GM23338 (cell line): ENCODE results near the gene TCF7L2. TPM values are rescaled to one million over a fixed set of nuclear protein-coding genes. Genes with fewer than 3 reads are reported as not detected.

ENCODE experiments used
- ATAC-seq: fragments of 200-7000 bp; cut with Tn5 transposase; 3 replicates; pipeline ENCODE4 v1.9.1; 2020
- DNase-seq: peaks from one replicate; pipeline ENCODE4 v3.0.0-alpha.2; 2015; ENCODE audit warnings: low spot score
- H2AFZ ChIP-seq: fragments of 200-600 bp; sonication (generic); 2 replicates; pipeline ENCODE4 v1.8.0; 2016; ENCODE audit warnings: antibody characterized with exemption, mild to moderate bottlenecking, moderate library complexity
- H3F3A ChIP-seq: fragments of 200-600 bp; sonication (generic); replicated peaks from 2 replicates; pipeline ENCODE4 v1.8.0; 2017; ENCODE audit warnings: antibody characterized with exemption, mixed run types, low read depth
- H3K27ac ChIP-seq: fragments of 200-600 bp; sonication (generic); 2 replicates; pipeline ENCODE4 v1.6.1; 2016; ENCODE audit warnings: low read depth
- H3K27me3 ChIP-seq: fragments of 200-600 bp; sonication (generic); 2 replicates; pipeline ENCODE4 v1.8.0; 2016; ENCODE audit warnings: mild to moderate bottlenecking, mixed run types, moderate library complexity; ENCODE audit not compliant: insufficient read depth
- H3K36me3 ChIP-seq: fragments of 200-600 bp; sonication (generic); 2 replicates; pipeline ENCODE4 v1.8.0; 2016; ENCODE audit warnings: mild to moderate bottlenecking; ENCODE audit not compliant: insufficient read depth
- H3K4me1 ChIP-seq: fragments of 200-600 bp; sonication (generic); 2 replicates; pipeline ENCODE4 v1.8.0; 2016; ENCODE audit warnings: mild to moderate bottlenecking, moderate library complexity; ENCODE audit not compliant: insufficient read depth
- H3K4me2 ChIP-seq: fragments of 200-600 bp; sonication (generic); 2 replicates; pipeline ENCODE4 v1.7.1; 2017; ENCODE audit warnings: mixed run types
- H3K4me3 ChIP-seq: fragments of 200-600 bp; sonication (generic); 2 replicates; pipeline ENCODE4 v1.6.1; 2016; ENCODE audit warnings: mixed run types
- H3K79me2 ChIP-seq: fragments of 200-600 bp; sonication (generic); replicated peaks from 2 replicates; pipeline ENCODE4 v1.8.0; 2017; ENCODE audit warnings: mild to moderate bottlenecking; ENCODE audit not compliant: insufficient read depth
- H3K9me2 ChIP-seq: fragments of 200-600 bp; sonication (generic); 2 replicates; pipeline ENCODE4 v1.8.0; 2017; ENCODE audit not compliant: insufficient read depth
- H4K20me1 ChIP-seq: fragments of 200-600 bp; sonication (generic); replicated peaks from 2 replicates; pipeline ENCODE4 v1.8.0; 2017; ENCODE audit warnings: mild to moderate bottlenecking; ENCODE audit not compliant: insufficient read depth
- H3K27ac Mint-ChIP-seq: 2 replicates; pipeline ENCODE4 v1.8.0; 2020; ENCODE audit warnings: inconsistent platforms, mild to moderate bottlenecking, moderate library complexity, mixed read lengths
- H3K27me3 Mint-ChIP-seq: 3 replicates; pipeline ENCODE4 v1.8.0; 2022; ENCODE audit warnings: low read depth, mild to moderate bottlenecking, moderate library complexity, mixed read lengths, inconsistent platforms; ENCODE audit not compliant: insufficient read depth, poor library complexity
- H3K36me3 Mint-ChIP-seq: 3 replicates; pipeline ENCODE4 v1.8.0; 2021; ENCODE audit warnings: low read depth, mild to moderate bottlenecking, inconsistent platforms, moderate library complexity, mixed read lengths
- H3K4me1 Mint-ChIP-seq: 3 replicates; pipeline ENCODE4 v1.8.0; 2020; ENCODE audit warnings: mild to moderate bottlenecking, inconsistent platforms, mixed read lengths
- H3K4me3 Mint-ChIP-seq: 3 replicates; pipeline ENCODE4 v1.8.0; 2021; ENCODE audit warnings: moderate library complexity, mild to moderate bottlenecking, inconsistent platforms, mixed read lengths
- H3K9me3 Mint-ChIP-seq: 3 replicates; pipeline ENCODE4 v1.8.0; 2020; ENCODE audit warnings: moderate library complexity, mild to moderate bottlenecking, inconsistent platforms, mixed read lengths
- JUNB ChIP-seq: IDR thresholded peaks from one replicate; pipeline ENCODE4 v1.6.1; 2016; ENCODE audit warnings: antibody characterized with exemption; ENCODE audit not compliant: unreplicated experiment
- NANOG ChIP-seq: IDR thresholded peaks from 2 replicates; pipeline ENCODE4 v1.6.1; 2016; ENCODE audit warnings: antibody characterized with exemption, borderline replicate concordance
- STAT1 ChIP-seq: IDR thresholded peaks from one replicate; pipeline ENCODE4 v1.6.1; 2016; ENCODE audit warnings: antibody characterized with exemption; ENCODE audit not compliant: unreplicated experiment
- ZNF114 ChIP-seq: fragments of 250-450 bp; sonication (Bioruptor Pico); IDR thresholded peaks from 2 replicates; pipeline ENCODE4 v1.5.0; 2020; ENCODE audit warnings: mild to moderate bottlenecking, moderate library complexity
- ZNF331 ChIP-seq: fragments of 250-450 bp; sonication (Bioruptor Pico); IDR thresholded peaks from 2 replicates; pipeline ENCODE4 v1.5.0; 2020; ENCODE audit warnings: low read depth, mild to moderate bottlenecking, moderate library complexity
- polyA plus RNA-seq: library from polyadenylated mRNA; unstranded; fragments of >200 nt; fragmentation: Nextera tagmentation; extraction: Ambion mirVana; gene quantifications from 2 replicates; pipeline ENCODE4 v1.2.1, GENCODE V29; 2016
- total RNA-seq: library from RNA; depleted of rRNA; stranded (reverse); fragments of >200 nt; shearing (Covaris generic); gene quantifications from 2 replicates; pipeline ENCODE4 v1.2.3, GENCODE V29; 2014
- TF ChIP-seq, protein P1 (sequence below): fragments of 250-450 bp; sonication (Bioruptor Pico); IDR thresholded peaks from 2 replicates; pipeline ENCODE4 v1.5.0; 2020; ENCODE audit warnings: mild to moderate bottlenecking, moderate library complexity
- TF ChIP-seq, protein P2 (sequence below): IDR thresholded peaks from one replicate; pipeline ENCODE4 v1.6.1; 2018; ENCODE audit warnings: antibody characterized with exemption; ENCODE audit not compliant: unreplicated experiment

Gene TCF7L2
- total and polyA plus RNA-seq, 2 experiments from 2014 or later, result 32.2 to 80.8 TPM

DNA sequence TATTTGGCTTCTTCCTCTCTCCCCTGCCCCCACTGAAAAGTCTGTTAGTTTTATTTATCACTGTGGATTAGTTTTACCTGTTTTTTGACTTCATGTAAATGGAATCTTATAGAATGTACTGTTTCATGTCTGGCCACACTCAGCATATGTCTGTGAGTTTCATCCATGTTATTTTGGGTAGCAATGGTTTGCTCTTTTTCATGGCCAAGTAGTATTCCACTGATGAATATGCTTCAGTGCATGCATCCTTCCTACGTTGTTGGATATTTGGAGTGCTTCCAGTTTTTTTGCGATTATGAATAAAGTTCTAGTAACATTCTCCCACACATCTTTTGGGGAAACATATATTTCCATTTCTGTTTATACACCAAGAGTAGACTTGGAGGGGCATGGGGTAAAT, 19.1 kb downstream of the TCF7L2 start (continued):
- TF ChIP-seq, protein P1, sequence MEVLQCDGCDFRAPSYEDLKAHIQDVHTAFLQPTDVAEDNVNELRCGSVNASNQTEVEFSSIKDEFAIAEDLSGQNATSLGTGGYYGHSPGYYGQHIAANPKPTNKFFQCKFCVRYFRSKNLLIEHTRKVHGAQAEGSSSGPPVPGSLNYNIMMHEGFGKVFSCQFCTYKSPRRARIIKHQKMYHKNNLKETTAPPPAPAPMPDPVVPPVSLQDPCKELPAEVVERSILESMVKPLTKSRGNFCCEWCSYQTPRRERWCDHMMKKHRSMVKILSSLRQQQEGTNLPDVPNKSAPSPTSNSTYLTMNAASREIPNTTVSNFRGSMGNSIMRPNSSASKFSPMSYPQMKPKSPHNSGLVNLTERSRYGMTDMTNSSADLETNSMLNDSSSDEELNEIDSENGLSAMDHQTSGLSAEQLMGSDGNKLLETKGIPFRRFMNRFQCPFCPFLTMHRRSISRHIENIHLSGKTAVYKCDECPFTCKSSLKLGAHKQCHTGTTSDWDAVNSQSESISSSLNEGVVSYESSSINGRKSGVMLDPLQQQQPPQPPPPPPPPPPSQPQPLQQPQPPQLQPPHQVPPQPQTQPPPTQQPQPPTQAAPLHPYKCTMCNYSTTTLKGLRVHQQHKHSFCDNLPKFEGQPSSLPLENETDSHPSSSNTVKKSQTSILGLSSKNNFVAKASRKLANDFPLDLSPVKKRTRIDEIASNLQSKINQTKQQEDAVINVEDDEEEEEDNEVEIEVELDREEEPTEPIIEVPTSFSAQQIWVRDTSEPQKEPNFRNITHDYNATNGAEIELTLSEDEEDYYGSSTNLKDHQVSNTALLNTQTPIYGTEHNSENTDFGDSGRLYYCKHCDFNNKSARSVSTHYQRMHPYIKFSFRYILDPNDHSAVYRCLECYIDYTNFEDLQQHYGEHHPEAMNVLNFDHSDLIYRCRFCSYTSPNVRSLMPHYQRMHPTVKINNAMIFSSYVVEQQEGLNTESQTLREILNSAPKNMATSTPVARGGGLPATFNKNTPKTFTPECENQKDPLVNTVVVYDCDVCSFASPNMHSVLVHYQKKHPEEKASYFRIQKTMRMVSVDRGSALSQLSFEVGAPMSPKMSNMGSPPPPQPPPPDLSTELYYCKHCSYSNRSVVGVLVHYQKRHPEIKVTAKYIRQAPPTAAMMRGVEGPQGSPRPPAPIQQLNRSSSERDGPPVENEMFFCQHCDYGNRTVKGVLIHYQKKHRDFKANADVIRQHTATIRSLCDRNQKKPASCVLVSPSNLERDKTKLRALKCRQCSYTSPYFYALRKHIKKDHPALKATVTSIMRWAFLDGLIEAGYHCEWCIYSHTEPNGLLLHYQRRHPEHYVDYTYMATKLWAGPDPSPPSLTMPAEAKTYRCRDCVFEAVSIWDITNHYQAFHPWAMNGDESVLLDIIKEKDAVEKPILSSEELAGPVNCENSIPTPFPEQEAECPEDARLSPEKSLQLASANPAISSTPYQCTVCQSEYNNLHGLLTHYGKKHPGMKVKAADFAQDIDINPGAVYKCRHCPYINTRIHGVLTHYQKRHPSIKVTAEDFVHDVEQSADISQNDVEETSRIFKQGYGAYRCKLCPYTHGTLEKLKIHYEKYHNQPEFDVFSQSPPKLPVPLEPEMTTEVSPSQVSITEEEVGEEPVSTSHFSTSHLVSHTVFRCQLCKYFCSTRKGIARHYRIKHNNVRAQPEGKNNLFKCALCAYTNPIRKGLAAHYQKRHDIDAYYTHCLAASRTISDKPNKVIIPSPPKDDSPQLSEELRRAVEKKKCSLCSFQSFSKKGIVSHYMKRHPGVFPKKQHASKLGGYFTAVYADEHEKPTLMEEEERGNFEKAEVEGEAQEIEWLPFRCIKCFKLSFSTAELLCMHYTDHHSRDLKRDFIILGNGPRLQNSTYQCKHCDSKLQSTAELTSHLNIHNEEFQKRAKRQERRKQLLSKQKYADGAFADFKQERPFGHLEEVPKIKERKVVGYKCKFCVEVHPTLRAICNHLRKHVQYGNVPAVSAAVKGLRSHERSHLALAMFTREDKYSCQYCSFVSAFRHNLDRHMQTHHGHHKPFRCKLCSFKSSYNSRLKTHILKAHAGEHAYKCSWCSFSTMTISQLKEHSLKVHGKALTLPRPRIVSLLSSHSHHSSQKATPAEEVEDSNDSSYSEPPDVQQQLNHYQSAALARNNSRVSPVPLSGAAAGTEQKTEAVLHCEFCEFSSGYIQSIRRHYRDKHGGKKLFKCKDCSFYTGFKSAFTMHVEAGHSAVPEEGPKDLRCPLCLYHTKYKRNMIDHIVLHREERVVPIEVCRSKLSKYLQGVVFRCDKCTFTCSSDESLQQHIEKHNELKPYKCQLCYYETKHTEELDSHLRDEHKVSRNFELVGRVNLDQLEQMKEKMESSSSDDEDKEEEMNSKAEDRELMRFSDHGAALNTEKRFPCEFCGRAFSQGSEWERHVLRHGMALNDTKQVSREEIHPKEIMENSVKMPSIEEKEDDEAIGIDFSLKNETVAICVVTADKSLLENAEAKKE (CRISPR knock-in tag), result no peak
- TF ChIP-seq ZNF331, result no peak
- TF ChIP-seq, protein P2, sequence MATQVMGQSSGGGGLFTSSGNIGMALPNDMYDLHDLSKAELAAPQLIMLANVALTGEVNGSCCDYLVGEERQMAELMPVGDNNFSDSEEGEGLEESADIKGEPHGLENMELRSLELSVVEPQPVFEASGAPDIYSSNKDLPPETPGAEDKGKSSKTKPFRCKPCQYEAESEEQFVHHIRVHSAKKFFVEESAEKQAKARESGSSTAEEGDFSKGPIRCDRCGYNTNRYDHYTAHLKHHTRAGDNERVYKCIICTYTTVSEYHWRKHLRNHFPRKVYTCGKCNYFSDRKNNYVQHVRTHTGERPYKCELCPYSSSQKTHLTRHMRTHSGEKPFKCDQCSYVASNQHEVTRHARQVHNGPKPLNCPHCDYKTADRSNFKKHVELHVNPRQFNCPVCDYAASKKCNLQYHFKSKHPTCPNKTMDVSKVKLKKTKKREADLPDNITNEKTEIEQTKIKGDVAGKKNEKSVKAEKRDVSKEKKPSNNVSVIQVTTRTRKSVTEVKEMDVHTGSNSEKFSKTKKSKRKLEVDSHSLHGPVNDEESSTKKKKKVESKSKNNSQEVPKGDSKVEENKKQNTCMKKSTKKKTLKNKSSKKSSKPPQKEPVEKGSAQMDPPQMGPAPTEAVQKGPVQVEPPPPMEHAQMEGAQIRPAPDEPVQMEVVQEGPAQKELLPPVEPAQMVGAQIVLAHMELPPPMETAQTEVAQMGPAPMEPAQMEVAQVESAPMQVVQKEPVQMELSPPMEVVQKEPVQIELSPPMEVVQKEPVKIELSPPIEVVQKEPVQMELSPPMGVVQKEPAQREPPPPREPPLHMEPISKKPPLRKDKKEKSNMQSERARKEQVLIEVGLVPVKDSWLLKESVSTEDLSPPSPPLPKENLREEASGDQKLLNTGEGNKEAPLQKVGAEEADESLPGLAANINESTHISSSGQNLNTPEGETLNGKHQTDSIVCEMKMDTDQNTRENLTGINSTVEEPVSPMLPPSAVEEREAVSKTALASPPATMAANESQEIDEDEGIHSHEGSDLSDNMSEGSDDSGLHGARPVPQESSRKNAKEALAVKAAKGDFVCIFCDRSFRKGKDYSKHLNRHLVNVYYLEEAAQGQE, result no peak
- no peak for TF ChIP-seq ZNF114 (CRISPR knock-in tag)

DNA sequence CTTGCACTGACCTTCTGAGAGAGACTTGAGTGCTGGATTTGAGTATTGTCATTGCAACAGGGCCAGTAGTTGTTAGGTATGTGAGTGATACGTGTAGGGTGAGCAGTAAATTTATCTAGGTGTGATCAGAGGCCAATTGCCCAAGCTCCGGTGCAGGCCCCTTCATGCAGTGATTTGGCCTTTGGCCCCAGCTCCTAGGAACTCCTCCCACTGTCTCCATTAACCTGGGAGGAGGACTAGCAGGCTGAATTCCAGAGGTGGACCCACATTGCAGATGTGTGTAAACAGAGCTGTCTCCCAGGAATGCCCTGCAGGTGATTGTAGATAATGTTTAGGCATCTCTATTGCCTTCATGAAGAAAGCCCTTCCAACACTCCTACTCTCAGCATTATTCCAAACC, 19.5 kb downstream of the TCF7L2 start:
- Mint-ChIP-seq H3K27ac (no peak overlapping the region), H3K36me3 (peaks cover 88% of the 10 kb centered on the region), H3K4me1 (peaks cover 35% of the 10 kb centered on the region), H3K9me3 (no peaks in the 10 kb centered on the region), H3K27me3 (peaks cover 5% of the 10 kb centered on the region), H3K4me3 (no peak overlapping the region; the same call in 2 of the 3 replicates)
- no peak for TF ChIP-seq JUNB
- TF ChIP-seq STAT1, result no peak
- no peak for TF ChIP-seq NANOG
- Histone ChIP-seq H3K27me3 (no peaks in the 10 kb centered on the region), H4K20me1 (peaks cover 82% of the 10 kb centered on the region), H3K4me2 (no peak overlapping the region), H3K4me3 (no peak overlapping the region), H3K27ac (no peak overlapping the region), H3F3A (peaks cover 9% of the 10 kb centered on the region; the same call in 1 of the 2 replicates), H3K36me3 (peaks cover 29% of the 10 kb centered on the region), H3K9me2 (no peaks in the 10 kb centered on the region), H3K79me2 (peaks cover 100% of the 10 kb centered on the region), H2AFZ (no peak overlapping the region), H3K4me1 (peaks cover 15% of the 10 kb centered on the region; the same call in 1 of the 2 replicates)
- ATAC-seq (peak; percentile 39), DNase-seq (no peak)
